ENCODE data around the gene PIH1D1.

DNA sequence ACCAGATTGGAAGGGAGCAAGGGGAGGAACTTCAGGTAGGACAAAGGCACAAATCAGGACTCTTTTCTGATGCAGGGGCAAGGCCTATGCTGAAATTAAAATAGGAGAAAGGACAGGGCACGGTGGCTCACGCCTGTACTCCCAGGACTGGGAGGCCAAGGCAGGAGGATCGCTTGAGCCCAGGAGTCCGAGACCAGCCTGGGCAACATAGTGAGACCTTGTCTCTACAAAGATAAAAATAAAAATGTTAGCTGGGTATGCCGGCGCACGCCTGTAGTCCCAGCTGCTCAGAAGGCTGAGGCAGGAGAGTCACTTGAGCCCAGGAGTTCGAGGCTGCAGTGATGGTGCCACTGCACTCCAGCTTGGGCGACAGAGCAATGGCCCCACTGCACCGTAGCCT is 15.9 kb downstream of the PIH1D1 start:
- TF ChIP-seq GATA3 (IDR thresholded peaks at IDR 0.05; ENCODE audit: low read depth, low read length) = no peak
- TF ChIP-seq GATA2 (IDR thresholded peaks at IDR 0.05; ENCODE audit: low read depth, low read length) = no peak

Data from SH-SY5Y (cell line).